ENCODE measurements around the gene RPS10.

Gene RPS10

DNA sequence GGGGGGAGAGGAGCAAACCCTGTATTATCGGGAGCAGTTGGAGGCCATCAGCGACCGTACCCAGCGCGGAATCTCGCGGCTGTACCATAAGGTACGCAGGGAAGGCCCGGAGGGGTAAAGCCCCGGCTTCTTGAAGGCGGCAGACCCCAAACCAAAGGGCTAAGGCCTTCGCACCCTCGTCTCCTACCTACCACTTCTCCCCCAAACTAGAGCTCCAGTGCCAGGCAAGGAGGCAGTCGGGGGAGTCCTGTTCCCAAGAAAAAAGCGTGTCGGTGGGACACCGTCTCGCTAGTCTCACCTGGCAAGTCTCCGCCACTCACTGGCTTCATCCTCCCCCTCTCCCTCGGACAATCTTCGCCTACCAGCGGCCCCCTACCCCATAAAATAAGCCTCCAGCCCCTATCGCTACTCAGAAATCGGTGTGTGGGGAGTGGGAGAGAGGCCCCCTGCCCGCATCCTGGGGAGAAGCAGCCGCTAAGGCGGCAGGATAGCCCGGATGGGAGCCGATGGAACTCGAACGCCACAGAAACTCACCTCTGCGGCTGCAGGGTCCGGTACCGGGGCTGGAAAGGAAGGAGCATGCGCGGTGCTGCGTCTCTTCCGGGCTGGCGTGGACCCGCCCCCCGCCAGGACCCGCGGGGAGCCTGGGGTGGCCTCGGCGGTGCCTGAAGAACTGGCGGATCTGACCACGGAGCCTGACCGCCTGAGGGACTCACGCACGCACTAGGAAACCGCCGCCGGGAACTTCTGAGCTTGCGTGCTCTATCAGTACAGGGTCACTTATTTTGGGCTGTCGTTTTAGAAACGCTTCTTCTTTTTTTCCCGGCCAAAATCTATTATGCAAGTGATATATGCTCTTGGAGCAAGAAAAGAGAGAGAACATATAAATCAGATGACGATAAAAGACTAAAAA lies at the start of gene RPS10:
RPS10 (minus strand) TSS at position 572 of the 913 bp plus-strand sequence. CDS start 848 bp downstream, outside the sequence.
- peak; percentile 82 to 90 for DNase-seq (ENCODE audit: low read depth in 2 of 2)

DNA sequence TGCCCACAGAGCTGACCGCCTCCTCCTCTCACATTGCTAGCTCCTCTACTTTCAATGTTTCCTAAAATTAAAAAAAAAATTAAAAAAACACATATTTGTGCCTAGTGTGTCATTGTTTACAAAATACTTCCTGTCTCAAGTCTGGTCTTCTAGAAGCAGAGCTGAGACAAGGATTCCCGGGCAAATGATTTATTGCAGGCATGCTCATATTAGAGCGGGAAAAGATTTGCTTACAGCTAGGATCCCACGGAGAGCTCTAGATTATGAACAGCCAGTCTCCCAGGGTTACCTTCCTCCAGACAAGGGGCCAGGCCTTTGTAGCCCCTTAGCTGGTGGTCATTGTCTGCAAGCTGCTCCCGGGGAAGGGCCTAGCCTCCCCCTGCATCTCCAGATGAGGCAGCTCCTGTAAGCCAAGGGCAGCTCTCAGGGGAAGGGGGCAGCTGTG lies 49.4 kb upstream of the RPS10 start:
- no peak for DNase-seq (ENCODE audit: low read depth in 2 of 2)

DNA sequence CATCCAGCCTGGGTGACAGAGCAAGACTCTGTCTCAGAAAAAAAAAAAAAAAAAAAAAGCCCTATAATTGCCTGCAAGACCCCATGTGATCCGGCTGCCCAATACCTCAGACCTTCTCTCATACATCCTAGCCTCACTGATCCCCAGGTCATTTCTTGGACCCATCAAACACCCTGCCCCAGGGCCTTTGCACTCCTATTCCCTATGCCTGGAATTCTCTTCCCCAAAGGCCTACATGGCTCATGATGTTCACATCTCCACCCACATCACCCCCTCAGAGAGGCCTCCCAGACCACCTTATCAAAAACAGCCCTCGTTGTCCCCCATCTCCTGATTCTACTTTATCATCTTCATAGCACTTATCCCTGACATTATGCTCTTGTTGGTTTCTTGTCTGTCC lies 48.9 kb upstream of the RPS10 start:
- no peak for DNase-seq (ENCODE audit: low read depth in 2 of 2)

DNA sequence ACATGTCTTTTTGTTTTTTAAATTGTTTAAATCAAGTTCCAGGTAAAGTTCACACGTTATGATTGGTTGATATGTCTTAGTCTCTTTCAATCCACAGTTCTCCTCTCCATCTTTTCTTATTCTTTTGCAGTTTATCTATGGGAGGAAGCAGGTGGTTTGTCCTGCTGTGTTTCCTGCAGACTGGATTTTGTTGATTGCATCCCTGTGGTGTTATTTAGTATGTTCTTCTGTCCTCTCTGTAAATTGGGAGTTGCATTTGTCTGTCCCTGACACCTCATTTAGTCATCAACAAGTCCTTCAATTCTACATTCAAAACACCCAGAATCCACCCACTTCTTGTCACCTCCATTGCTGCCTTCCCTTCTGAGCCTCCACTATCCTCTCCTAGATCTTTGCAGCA lies 48.1 kb upstream of the RPS10 start:
- no peak for DNase-seq (ENCODE audit: low read depth in 2 of 2)

DNA sequence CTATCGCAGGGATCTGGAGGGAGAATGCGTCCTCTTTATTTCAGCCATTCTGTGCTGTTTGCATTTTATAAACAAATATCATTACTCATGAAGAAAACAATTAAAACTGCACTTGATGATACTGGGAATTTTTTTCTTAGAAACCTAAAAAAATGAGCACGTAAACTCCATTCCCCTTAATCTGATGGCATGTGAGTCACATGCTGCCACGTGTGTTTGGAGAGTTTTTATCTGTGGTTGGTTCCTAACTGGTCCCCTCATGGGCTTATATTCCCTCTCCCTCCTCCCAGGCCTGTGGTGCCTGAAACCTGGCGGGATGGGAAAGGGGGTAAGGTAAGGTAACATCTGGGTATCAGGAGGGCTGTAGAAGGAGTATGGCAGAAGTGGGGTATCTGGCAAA lies 46.6 kb upstream of the RPS10 start:
- DNase-seq (ENCODE audit: low read depth in 2 of 2) = no peak

DNA sequence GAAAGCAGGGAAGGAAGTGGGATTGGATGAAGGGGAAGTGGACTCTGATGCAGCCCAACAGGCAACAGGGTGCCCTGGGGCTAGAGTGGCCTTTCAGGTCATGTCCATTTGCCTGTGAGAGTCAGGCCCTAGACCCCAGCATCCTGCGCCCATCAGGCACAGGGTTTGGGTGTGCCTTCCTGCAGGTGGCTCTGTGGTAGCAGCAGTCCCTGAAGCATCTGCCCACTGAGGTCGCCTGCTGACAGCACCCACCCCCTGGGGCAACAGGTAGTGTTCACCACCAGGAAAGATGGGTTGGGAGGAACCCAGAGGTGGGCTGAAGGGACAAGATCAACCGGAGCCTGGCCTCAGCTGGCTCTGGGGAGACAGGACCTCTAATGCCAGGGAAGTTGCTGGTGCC lies 43.6 kb upstream of the RPS10 start:
- DNase-seq (ENCODE audit: low read depth in 2 of 2) = no peak

DNA sequence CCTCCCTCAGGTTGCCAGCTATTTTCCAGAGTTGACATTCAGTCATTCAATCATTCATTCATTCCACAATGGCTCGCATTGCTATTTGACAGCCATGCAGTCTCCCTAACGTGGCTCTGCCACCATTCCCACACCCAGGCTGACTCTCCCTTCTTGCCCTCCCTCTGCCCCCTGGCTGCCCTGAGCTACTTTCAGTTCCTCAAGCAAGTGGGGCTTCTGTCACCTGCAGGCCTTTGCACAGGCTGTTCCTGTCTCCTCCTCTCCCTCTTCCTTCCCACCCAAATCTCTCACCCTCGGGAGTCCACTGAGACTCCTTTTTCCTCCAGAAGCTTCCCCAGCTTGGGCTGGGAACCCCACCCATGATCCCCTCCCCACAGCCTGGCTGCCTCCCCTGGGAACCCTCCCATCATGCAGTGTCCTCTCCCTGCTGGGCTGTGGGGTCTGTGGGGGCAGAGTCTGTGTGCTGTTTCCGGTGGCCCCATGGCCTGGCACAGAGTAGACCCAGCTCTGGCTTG lies 42.6 kb upstream of the RPS10 start:
- DNase-seq (ENCODE audit: low read depth in 2 of 2) = no peak

DNA sequence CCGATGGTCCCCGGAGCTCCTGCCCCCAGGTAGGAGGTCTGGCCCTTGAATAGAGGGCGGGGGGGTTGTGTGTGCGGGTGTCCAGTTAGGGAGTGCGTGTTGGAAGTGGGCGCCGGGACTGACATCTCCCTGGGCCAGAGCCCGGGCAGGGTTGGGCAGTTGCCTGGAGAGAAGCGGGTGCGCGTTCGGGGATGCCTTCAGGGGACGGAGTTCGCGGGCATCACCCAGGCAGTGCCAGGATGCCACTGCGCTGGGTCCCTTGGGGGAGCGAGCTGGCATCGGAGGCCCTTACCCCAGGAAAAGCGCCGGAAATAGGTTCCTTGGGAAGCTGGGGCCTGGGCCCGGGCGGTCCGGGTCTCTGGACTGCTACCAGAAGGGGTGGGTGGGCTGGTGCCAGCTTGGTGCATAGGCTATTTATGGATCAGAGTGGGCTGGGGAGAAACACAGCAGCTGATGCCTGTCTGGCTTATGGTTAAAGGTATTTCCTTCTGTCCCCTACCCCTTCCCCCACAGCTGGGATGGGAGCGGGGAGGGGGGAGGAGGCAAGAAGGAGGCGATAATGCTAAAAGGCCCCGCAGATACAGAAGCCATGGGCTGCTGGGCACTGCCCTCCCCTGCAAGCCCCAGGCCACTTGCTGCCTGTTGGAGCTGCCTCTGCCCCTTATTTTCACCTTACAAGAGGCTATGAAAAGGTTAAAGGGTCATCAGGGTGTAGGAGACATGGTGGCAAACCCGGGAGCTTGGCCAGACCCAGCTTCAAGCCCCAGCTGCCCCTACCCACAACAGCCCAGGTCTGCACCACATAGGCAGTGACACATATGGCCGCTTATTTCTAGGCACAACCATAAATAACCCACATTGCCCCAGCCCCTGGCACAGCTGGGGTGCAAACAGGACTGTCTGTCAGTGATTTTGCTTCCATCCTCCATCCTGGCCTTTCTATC lies 40.6 kb upstream of the RPS10 start:
- DNase-seq (ENCODE audit: low read depth in 2 of 2) = no peak

DNA sequence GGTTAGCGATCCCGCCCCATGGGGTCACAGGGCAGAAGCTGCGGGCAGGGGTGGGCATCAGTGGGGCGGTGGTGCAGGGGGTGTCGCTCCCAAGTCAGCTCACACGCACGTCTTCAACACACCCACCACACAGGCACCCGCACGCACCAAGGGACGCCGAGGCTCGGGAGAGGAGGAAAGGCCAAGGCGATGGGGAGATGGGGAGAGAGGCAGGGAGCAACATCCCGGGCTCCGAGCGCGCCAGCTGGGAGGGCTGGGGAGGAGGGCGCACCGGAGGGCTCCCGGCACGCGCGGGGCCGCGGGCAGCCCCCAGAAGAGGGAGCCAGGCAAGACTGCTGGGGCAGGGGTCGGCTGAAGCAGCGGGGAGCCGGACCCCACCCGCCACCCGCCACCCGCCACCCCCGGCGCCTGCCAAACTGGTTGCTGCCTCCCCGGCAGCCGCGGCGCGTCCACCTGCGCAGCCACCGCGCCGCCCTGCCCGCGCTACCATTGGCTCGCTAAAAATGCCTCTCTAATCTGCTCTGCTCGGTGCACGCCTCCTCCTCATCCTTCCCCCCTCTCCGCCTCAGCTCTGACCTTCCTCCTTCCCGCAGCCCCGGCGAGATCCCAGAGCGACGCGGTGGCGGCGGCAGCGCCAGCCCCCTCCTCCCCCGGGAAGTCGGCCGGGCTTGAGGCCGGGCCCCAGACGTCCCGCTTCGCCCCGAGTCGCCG lies 39.8 kb upstream of the RPS10 start, which contains the start of gene PACSIN1:
PACSIN1 (plus strand) TSS at position 546 of the 711 bp plus-strand sequence. CDS start 60,230 bp downstream, outside the sequence.
- DNase-seq (ENCODE audit: low read depth in 2 of 2) = peak in 1 of 2 experiments; percentile 10

DNA sequence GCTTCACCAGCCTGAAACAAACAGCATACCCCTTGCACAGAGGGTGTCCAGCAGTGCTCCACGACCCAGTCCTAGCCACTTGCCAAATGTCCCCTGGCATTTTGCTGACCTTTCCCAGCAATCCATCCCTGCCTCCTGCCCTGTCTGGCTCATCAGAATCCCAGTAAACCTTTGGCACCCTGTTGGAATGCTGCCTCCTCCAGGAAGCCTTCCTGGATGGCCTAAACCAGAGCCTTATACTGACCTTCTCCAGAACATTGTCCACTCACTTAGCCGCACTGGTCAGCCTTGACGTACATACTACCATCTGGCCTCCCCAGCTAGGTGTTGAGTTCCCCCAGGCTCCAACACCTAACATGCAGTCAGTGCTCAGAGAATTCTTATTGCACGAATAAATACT lies 38.0 kb upstream of the RPS10 start:
- no peak for DNase-seq (ENCODE audit: low read depth in 2 of 2)

DNA sequence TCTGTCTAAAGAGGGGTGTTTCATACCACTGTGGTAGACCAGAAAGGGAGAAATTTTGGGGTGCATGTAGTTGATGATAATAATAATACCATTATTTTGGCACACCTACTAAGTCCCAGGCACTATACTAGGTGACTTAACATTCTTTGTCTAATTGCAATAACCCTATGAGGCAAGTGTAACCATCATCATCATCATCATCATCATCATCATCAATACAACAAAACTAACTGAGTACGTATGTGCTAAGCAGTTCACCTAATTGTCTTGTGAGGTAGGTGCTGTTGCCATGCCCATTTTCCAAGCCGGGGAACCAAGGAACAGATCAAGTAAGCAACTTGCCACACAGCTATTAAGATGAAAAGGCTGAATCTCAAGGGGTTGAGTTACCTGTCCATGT lies 37.4 kb upstream of the RPS10 start:
- no peak for DNase-seq (ENCODE audit: low read depth in 2 of 2)

DNA sequence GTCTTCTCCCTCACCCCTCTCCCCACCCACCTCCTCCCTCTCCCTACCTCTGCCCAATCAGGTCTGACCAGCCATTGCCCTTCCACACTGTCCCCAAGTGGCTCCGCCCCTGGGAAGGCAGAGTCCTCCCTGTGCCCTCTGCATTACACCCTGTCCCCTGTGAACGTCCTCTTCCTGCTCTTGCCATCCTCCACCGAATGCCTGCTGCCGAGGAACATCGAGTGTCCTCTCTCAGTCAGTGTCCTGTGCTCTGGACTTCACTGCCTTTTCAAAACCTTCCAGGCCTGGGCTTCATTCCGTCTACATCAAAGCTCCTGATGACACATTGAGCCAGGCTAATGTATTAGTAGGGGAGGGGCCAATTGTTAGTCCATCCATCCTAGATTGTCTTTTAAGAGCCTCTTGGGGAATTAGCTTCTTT lies 36.7 kb upstream of the RPS10 start:
- DNase-seq (ENCODE audit: low read depth in 2 of 2) = no peak

DNA sequence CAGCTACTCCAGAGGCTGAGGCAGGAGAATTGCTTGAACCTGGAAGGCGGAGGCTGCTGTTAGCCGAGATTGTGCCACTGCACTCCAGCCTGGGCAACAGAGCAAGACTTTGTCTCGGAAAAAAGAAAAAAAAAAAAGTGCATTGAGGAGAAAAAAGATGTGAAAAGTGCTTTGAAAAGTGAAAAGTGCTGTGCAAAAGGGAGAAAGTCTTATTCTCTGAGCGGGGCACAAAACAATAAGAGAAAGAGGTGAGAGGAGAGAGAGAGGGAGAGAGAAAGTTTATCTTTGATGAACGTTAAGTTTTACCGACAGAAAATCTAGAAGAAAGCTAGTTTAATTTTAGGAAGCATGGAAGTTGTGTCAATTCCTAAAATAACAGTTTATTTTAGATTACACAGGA lies 36.1 kb upstream of the RPS10 start:
- no peak for DNase-seq (ENCODE audit: low read depth in 2 of 2)

DNA sequence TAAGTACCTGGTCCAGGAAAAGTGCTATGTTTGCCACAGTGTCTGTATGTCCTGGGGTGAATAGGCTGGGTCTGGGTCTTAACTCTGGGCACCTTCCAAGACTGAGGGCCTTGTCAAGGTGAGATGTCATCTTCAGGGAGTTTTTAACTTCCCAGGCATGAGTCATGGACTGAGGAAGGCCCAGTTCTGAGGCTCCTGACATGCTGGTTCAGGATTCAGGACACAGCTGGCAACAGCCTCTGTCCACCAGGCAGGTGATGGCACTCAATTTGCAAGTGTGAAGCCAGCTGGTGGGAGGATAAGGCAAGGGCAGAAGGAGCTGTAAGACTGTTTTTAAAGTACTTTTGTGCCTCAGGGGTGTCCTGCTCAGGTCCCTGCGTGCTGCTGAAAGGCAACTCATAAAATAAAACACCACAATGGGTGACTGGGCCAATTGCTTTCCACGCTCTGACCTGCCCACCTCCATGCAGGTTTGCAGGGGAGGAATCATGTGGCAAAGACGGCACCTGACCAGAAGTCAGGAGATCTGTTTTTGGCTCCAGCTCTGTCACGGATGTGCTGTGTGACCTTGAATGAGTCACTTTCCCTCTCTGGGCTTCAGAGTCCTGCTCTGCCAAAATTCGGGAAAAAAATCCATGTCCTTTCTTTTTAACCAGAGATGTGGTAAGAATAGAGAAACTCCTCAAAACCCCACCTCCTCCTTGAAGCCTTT lies 35.1 kb upstream of the RPS10 start:
- DNase-seq (ENCODE audit: low read depth in 2 of 2) = no peak

DNA sequence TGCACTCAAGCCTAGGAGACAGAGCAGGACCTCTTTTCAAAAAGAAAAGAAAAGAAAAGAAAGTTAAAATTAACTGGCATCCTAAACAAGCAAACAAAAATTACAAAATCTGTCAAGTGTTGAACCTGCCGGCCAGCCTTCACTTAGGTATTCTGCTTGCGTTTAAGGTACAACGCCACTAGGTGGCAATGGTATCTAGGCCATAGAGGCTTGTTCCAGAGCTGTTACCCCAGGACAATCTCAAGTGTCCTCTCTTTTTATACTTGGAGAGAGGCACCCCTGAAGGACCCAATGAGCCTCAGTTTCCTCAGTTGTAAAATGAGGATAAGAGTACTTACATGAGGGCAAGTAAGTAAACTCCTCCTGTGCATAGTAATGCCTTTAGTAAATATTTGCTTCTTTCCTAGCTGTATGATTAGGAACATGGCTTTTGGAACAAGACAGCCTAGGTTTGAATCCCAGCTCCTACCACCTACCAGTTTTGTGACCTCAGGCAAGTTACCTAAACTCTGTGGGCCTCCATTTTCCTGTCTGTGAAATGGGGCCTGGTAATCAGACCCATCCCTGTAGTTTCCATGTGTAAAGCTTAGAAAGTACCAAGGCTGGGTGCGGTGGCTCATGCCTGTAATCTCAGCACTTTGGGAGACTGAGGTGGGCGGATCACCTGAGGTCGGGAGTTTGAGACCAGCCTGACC lies 34.2 kb upstream of the RPS10 start:
- DNase-seq (ENCODE audit: low read depth in 2 of 2) = peak in 1 of 2 experiments; percentile 23

DNA sequence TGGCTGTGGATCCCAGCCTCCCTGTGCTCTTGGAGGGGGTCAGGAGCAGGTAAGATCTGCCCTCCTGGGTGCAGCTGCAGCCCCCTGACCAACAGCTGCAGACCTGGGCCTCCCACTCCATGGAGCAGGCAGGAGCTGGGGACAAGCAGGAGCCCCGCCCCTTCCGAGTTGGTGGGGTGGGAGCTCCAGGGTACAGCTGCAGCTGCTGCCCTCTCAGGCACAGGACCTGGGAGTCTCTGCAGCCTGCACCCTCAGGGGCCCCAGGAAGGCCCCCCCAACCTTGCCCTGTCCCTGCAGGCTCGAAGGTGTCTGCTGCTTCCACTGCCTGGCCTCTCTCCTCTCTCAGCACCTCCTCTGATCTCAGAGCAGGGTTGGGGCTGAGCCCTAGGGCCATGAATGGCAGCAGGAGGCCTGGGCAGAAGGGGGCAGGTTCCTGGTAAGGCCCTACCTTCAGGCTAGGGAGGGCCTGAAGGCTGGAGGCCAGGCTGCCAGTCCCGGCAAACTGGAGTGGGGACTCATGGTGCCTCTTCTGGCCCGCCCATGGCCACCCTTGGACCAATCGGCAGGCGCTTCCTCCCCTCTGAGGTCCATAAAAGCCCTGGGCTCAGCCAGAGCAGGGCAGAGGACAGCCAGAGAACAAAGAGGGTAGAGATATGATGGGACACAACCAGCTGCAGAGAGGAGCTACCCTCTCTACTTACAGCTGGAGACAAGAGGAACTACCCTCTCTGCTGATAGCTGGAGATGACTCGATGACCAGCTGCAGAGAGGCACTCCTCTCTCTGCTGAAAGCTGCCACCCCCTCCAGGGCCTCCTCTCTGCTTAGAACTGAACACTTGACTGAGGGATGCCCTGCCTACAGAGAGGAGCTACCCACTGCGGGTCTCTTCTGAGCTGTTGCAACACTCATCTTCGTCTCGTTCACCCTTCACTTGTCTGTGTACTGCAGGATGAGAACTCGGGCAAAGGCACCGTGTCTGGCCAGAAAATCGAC lies 32.2 kb upstream of the RPS10 start:
- no peak for DNase-seq (ENCODE audit: low read depth in 2 of 2)

DNA sequence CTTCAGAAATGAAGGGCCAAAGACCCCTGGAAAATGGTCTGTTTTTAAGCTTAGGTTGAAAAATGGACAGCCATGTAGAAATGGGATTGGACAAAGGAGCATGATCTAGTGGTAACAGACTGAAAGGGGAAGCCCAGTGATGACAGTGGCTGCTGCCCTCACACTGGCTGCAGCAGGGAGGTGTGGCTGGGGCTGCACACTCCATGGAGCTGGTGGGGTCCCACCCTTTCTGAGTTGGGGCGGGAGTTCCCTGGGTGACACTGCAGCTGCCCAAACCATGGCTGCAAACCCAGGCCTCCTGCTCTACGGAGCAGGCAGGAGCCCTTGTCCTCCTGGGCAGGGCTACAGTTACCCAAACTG lies 31.5 kb upstream of the RPS10 start:
- DNase-seq (ENCODE audit: low read depth in 2 of 2) = no peak

DNA sequence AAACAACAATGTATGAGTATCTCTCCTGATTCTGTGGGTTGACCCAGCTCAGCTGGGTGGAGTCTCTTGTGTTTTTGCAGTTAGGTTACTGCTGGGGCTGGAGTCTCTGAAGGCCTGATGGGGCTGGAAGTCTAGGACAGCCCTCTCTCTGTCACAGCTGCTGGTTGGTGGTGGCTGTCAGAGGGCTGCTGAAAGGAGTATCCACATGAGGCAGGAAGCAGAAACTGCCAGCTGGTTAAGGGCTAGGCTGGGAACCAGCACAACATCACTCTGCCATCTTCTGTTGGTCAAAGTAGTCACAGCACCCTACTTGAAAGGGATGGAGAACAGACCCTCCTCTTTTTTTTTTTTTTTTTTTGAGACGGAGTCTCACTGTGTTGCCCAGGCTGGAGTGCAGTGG lies 30.0 kb upstream of the RPS10 start:
- no peak for DNase-seq (ENCODE audit: low read depth in 2 of 2)

DNA sequence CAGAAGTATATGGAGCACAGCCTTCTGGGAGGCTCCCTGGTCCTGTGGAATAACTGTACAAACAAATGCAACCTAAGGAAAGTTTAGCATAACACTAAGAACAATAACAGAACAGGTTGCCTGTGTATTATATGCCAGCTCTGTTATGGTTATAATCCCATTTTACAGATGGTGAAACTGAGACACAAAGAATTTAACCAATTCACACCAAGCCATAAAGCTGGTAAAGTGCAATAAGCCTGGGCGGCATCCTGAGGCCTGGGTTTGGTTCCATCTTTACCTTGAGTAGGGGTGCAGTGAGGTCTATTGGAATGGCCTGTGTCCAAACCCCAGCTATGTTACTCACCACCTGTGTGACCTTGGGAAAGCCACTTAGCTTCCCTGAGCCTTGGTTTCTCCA lies 25.3 kb upstream of the RPS10 start:
- DNase-seq (ENCODE audit: low read depth in 2 of 2) = no peak
